Measurements from ENCODE around the gene VEZF1.

- TF ChIP-seq CTCF (conservative IDR thresholded peaks at IDR 0.05; ENCODE audit: low read depth, low read length): no peak
- TF ChIP-seq EZH2 (IDR thresholded peaks at IDR 0.05; ENCODE audit: borderline replicate concordance, low read depth, low read length, poor library complexity, severe bottlenecking): no peak
These were observed 4.6 kb downstream of the VEZF1 start for GRCh38 chr17:57983446-57983845.

Data from A673 (cell line).